SH-SY5Y (cell line): ENCODE measurements around the gene RRM1.

Source experiments
- GATA2 ChIP-seq: IDR thresholded peaks from 2 replicates; pipeline ENCODE4 v1.6.1; 2011; ENCODE audit warnings: mild to moderate bottlenecking, low read depth, low read length
- GATA3 ChIP-seq: IDR thresholded peaks from 2 replicates; pipeline ENCODE4 v1.6.1; 2011; ENCODE audit warnings: low read depth, mild to moderate bottlenecking, low read length, moderate library complexity

- TF ChIP-seq GATA2: no peak
- TF ChIP-seq GATA3: no peak
Measured at GRCh38 chr11:4167758-4168157, 73.2 kb downstream of the RRM1 start.
